OCI-LY7 (cell line): ENCODE measurements around the gene IFITM2. TPM values are rescaled to one million over a fixed set of nuclear protein-coding genes. Genes with fewer than 3 reads are reported as not detected.

Experiments used
- BruUV-seq: library from RNA; stranded (reverse); fragments of 400-500 nt; replicated peaks from 2 replicates; lab custom pipeline; 2021; lab: Mats Ljungman, UMichigan
- CTCF ChIA-PET: fragments of 300-600 bp; sonication (Branson Sonifier 250); formaldehyde crosslinking; loops from one replicate; lab custom pipeline; 2022; ENCODE audit warnings: antibody characterized with exemption; ENCODE audit not compliant: unreplicated experiment; lab: Charles Lee
- POLR2A ChIA-PET: fragments of 300-600 bp; sonication (Branson Sonifier 250); formaldehyde crosslinking; loops from one replicate; lab custom pipeline; 2022; ENCODE audit warnings: antibody characterized with exemption; lab: Charles Lee
- DNase-seq: peaks from one replicate; pipeline ENCODE4 v3.0.0-alpha.2; 2015; ENCODE audit warnings: low spot score
- H2AFZ ChIP-seq: fragments of 200-600 bp; sonication (generic), shearing (Covaris generic); 2 replicates; pipeline ENCODE4 v1.6.1; 2014; ENCODE audit warnings: mild to moderate bottlenecking, antibody characterized with exemption, low read length, moderate library complexity
- H3K27ac ChIP-seq: fragments of 200-600 bp; sonication (generic); 2 replicates; pipeline ENCODE4 v1.5.1; 2014; ENCODE audit warnings: mixed run types, low read depth, mild to moderate bottlenecking, moderate library complexity, low read length, inconsistent platforms; ENCODE audit not compliant: poor library complexity, severe bottlenecking
- H3K36me3 ChIP-seq: fragments of 200-600 bp; sonication (generic); 2 replicates; pipeline ENCODE4 v1.6.1; 2014; ENCODE audit warnings: mild to moderate bottlenecking, antibody characterized with exemption, low read length, moderate library complexity, mixed read lengths; ENCODE audit not compliant: insufficient read depth
- H3K4me1 ChIP-seq: fragments of 200-600 bp; sonication (generic); 2 replicates; pipeline ENCODE4 v1.5.1; 2014; ENCODE audit warnings: mild to moderate bottlenecking, low read length; ENCODE audit not compliant: insufficient read depth, poor library complexity, severe bottlenecking
- H3K4me2 ChIP-seq: fragments of 200-600 bp; sonication (generic); 2 replicates; pipeline ENCODE4 v1.6.1; 2014; ENCODE audit warnings: mild to moderate bottlenecking, low read length
- H3K4me3 ChIP-seq: fragments of 200-600 bp; sonication (generic); 2 replicates; pipeline ENCODE4 v1.5.1; 2014; ENCODE audit warnings: mild to moderate bottlenecking, low read depth, low read length; ENCODE audit not compliant: poor library complexity, severe bottlenecking
- H3K79me2 ChIP-seq: fragments of 200-600 bp; sonication (generic); 2 replicates; pipeline ENCODE4 v1.6.1; 2016; ENCODE audit warnings: low read depth, mild to moderate bottlenecking, low read length, moderate library complexity, mixed read lengths; ENCODE audit not compliant: insufficient read depth
- H3K9me2 ChIP-seq: fragments of 200-600 bp; sonication (generic); 2 replicates; pipeline ENCODE4 v1.6.1; 2016; ENCODE audit warnings: mild to moderate bottlenecking, low read length, mixed read lengths; ENCODE audit not compliant: insufficient read depth
- H3K9me3 ChIP-seq: fragments of 200-600 bp; sonication (generic); 2 replicates; pipeline ENCODE4 v1.6.1; 2014; ENCODE audit warnings: mild to moderate bottlenecking, mixed run types, low read length, mixed read lengths
- H4K20me1 ChIP-seq: fragments of 200-600 bp; sonication (generic); 2 replicates; pipeline ENCODE4 v1.6.1; 2014; ENCODE audit warnings: mild to moderate bottlenecking, antibody characterized with exemption, low read length, moderate library complexity, mixed read lengths; ENCODE audit not compliant: insufficient read depth
- EZH2phosphoT487 ChIP-seq: fragments of 200-600 bp; sonication (generic); IDR thresholded peaks from 2 replicates; pipeline ENCODE4 v1.6.1; 2018; ENCODE audit warnings: low read depth, borderline replicate concordance, mild to moderate bottlenecking, mixed run types, antibody characterized with exemption, low read length, moderate library complexity, mixed read lengths
- intact Hi-C: fragments of 100-400 bp; cut with micrococcal nuclease; formaldehyde crosslinking; loops from one replicate; pipeline ENCODE4 v1.10.0; 2022; ENCODE audit not compliant: unreplicated experiment
- total RNA-seq, 2 experiments: library from RNA; depleted of rRNA in 1 of 2; stranded (reverse); fragments of >200 nt in 1 of 2; shearing (Covaris generic) in 1 of 2; gene quantifications; 2 replicates each; pipeline ENCODE4 v1.2.3, GENCODE V29; 2014 to 2022
- TF ChIP-seq, protein P1 (sequence below): fragments of 200-600 bp; sonication (generic); conservative IDR thresholded peaks from 2 replicates; pipeline ENCODE4 v1.5.1; 2014; ENCODE audit warnings: mild to moderate bottlenecking, antibody characterized with exemption, low read length, moderate library complexity, mixed read lengths

IFITM2 gene
- total RNA-seq, 2 experiments from 2014 or later, result 22.1 to 117 TPM

DNA sequence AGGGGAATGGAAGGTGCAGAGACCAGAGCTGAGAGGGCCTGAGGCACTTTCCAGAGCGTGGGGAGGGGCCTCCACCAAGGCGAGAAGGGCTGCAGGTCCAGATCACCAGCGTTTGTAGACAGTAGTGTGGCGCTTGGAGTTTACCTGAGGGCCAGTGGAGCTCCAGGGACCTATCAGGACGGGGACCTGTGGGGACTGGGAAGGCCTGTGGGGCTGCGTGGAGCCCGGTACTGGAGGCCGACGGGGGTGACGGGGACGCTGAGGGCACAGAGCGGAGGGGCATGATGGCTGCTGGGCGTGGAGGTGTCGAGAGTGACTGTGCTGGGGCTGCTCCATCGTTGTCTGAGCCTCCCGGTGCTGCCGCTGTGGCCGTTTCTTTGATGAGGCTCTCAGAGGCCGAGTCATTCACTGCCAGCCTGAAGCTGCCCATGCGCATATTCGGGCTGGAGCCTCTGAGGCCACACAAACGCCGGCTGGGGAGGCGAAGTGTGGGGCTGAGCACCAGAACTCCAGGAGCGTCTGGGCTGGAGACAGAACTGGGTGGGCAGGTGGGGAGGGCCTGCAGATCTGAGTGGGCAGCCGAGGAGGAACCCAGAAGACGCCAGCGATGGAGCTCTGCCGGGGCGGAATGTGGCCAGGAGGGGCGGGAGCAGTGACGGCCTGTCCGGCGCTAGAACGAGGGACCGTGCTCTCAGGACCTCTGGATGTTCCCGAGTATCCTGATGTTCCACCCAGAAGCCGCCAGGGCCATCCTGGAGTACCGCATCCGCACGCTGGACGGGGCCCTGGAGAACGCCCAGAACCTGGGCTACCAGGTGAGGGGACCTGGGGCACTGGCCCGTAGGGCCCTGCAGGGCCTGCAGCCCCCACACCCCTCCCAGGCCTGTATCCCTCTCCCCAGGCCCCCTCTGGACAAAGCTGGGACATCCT, 16.1 kb upstream of the IFITM2 start:
- Histone ChIP-seq H3K9me2 (no peaks in the 10 kb centered on the region), H4K20me1 (no peaks in the 10 kb centered on the region), H3K9me3 (no peaks in the 10 kb centered on the region), H3K79me2 (no peaks in the 10 kb centered on the region), H3K4me3 (no peak overlapping the region), H3K4me2 (no peak overlapping the region), H3K27ac (no peak overlapping the region), H2AFZ (no peak overlapping the region), H3K4me1 (no peaks in the 10 kb centered on the region), H3K36me3 (no peaks in the 10 kb centered on the region)
- BruUV-seq, result no TSS peak
- intact Hi-C loops, result no loop called here
- ChIA-PET CTCF (no interaction called here), POLR2A (no interaction called here)
- TF ChIP-seq, protein P1, sequence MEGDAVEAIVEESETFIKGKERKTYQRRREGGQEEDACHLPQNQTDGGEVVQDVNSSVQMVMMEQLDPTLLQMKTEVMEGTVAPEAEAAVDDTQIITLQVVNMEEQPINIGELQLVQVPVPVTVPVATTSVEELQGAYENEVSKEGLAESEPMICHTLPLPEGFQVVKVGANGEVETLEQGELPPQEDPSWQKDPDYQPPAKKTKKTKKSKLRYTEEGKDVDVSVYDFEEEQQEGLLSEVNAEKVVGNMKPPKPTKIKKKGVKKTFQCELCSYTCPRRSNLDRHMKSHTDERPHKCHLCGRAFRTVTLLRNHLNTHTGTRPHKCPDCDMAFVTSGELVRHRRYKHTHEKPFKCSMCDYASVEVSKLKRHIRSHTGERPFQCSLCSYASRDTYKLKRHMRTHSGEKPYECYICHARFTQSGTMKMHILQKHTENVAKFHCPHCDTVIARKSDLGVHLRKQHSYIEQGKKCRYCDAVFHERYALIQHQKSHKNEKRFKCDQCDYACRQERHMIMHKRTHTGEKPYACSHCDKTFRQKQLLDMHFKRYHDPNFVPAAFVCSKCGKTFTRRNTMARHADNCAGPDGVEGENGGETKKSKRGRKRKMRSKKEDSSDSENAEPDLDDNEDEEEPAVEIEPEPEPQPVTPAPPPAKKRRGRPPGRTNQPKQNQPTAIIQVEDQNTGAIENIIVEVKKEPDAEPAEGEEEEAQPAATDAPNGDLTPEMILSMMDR, result no peak
- TF ChIP-seq EZH2phosphoT487, result no peak
- no peak for DNase-seq

GRCh38 chr11:292211-293121, 15.2 kb upstream of the IFITM2 start:
- H2AFZ ChIP-seq, result no peak overlapping the region
- no peak overlapping the region for H3K27ac ChIP-seq
- ChIA-PET CTCF (no interaction called here), POLR2A (no interaction called here)
- no TSS peak for BruUV-seq
- no peak for DNase-seq
- intact Hi-C loops, result no loop called here
- no peaks in the 10 kb centered on the region for H3K9me2 ChIP-seq
- no peaks in the 10 kb centered on the region for H3K36me3 ChIP-seq
- H3K4me2 ChIP-seq, result no peak overlapping the region
- no peaks in the 10 kb centered on the region for H3K79me2 ChIP-seq
- TF ChIP-seq EZH2phosphoT487, result no peak
- TF ChIP-seq, protein P1, result no peak
- H4K20me1 ChIP-seq, result no peaks in the 10 kb centered on the region
- no peaks in the 10 kb centered on the region for H3K9me3 ChIP-seq
- no peaks in the 10 kb centered on the region for H3K4me1 ChIP-seq
- H3K4me3 ChIP-seq, result no peak overlapping the region
